Effector memory CD8-positive, alpha-beta T cell (primary cell): ENCODE measurements around the gene TUBA3E.
"Not testable (repeated sequence)": the region's sequence is repeated elsewhere in the genome, so short reads cannot be mapped to it uniquely, and the experiment has no call there.

Experiments
- ATAC-seq: fragments of 150-1000 bp; cut with Tn5 transposase; replicated peaks from 2 replicates; pipeline ENCODE4 v1.10.0; 2021; ENCODE audit warnings: mild to moderate bottlenecking, moderate library complexity
- DNase-seq, 3 experiments: peaks; one replicate each; pipeline ENCODE4 v3.0.0; 2021
- H3K27ac Mint-ChIP-seq, 2 donors: one replicate each; pipeline ENCODE4 v1.8.0; 2022; ENCODE audit warnings: mild to moderate bottlenecking in 2 of 2, mixed read lengths in 2 of 2, moderate library complexity in 2 of 2
- H3K27me3 Mint-ChIP-seq, 2 donors: one replicate each; pipeline ENCODE4 v1.8.0; 2022; ENCODE audit warnings: mixed read lengths in 2 of 2
- H3K36me3 Mint-ChIP-seq: one replicate; pipeline ENCODE4 v1.8.0; 2022; ENCODE audit warnings: mild to moderate bottlenecking, moderate library complexity, mixed read lengths; ENCODE audit not compliant: insufficient read depth
- H3K4me1 Mint-ChIP-seq, 2 donors: one replicate each; pipeline ENCODE4 v1.8.0; 2022; ENCODE audit warnings: low read depth in 2 of 2, mixed read lengths in 2 of 2
- H3K4me3 Mint-ChIP-seq, 2 donors: one replicate each; pipeline ENCODE4 v1.8.0; 2022; ENCODE audit warnings: mild to moderate bottlenecking in 2 of 2, mixed read lengths in 2 of 2, moderate library complexity in 2 of 2
- H3K9me3 Mint-ChIP-seq, 2 donors: one replicate each; pipeline ENCODE4 v1.8.0; 2022; ENCODE audit warnings: mixed read lengths in 2 of 2

TUBA3E gene

DNA sequence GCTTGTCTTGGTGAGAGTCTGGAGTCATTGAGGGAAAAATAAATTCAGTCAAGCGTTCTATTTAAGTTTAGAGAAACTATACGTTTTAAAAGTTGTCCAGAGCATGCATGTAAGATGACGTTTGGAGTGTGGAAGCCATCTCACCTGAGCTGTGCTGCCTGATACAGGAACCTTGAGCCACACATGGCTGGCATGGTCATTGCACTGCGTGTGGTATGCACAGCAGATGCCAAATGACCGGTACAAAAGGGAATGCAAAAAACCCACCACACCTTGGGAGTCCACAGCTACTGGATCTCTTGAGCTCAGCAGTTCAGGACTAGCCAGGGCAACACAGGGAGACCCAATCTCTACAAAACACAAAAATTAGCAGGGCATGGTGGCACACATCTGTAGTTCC lies 11.8 kb downstream of the TUBA3E start:
- Mint-ChIP-seq H3K4me1 (peaks cover under 1 to 11% of the 10 kb centered on the region in 2 donors), H3K36me3 (peaks cover 13% of the 10 kb centered on the region), H3K4me3 (no peak overlapping the region), H3K27me3 (no peaks in the 10 kb centered on the region), H3K9me3 (no peaks in the 10 kb centered on the region), H3K27ac (peak overlapping the region in 1 of 2 donors; percentile 49)
- ATAC-seq (no peak), DNase-seq (no peak)

DNA sequence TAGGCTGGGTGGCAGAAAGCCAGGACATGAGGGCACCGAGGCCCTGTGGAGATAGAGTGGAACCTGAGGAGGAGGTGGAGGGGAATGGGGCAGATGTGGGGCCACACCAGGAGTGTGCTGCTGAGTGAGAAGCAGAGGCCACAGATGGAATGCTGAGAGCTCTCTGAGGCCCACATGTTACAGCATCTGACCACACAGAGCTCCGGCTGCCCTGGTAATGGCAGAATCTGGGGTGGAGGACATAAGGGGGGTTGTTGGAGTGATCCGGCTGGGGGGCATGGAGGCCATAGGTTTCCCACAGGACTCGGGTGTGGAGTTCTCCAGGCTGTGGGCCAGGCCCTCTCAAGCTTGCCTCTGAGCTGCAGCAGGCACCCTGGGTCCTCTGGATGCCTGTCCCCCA lies 12.3 kb downstream of the TUBA3E start:
- DNase-seq (no peak), ATAC-seq (no peak)
- Mint-ChIP-seq H3K27me3 (no peaks in the 10 kb centered on the region), H3K36me3 (peaks cover 15% of the 10 kb centered on the region), H3K4me3 (no peak overlapping the region), H3K4me1 (peaks cover 5 to 15% of the 10 kb centered on the region in 2 donors), H3K27ac (peak overlapping the region in 1 of 2 donors; percentile 49), H3K9me3 (no peaks in the 10 kb centered on the region)

- DNase-seq (no peak), ATAC-seq (no peak)
- Mint-ChIP-seq H3K4me1 (peaks cover 9 to 17% of the 10 kb centered on the region in 2 donors), H3K4me3 (no peak overlapping the region), H3K36me3 (peaks cover 15% of the 10 kb centered on the region), H3K27me3 (no peaks in the 10 kb centered on the region), H3K27ac (peak overlapping the region in 1 of 2 donors; percentile 49), H3K9me3 (no peaks in the 10 kb centered on the region)
Measured at GRCh38 chr2:130185436-130185835, 12.8 kb downstream of the TUBA3E start.

DNA sequence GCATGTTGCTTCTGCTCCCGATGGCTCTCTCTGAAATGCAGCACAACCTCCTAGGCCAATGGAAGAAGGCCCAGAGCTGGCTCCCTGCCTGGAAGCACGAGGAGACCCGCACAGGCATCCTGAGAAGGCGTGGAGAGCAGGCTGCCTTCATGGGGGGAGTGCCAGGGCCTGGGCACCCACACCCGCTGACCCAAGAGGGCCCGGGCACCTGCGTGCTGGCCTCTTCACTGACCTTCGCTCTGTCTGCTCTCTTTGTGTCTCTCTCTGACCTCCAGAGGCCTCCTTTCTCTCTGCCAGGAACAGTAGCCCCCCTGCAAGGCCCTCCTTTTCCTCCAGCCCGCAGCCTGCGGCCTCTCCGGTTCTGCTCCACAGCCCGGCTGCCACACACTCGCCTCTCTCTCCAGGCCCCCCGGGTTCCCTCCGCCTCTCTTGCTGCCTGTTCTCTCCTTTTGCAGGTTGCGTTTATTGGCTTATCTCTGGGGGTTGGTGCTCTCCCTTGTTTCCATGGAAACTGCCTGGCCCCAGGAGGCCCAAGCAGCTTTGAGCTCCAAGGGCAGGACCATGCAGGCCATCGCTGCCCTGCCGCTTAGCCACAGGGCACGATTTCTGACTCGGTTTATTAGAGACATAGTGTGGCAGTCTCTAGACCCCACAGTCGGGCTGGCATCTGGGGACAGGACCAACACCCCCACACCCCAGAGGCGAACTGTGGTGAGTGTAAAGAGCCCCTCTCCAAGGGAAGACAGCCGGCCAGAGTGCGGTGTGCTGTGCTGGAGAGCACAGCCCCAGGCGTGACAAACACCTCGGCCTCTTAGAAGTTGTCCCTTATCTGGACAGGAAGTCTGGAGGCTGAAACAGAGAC lies 14.5 kb downstream of the TUBA3E start:
- Mint-ChIP-seq H3K27me3 (no peaks in the 10 kb centered on the region), H3K9me3 (no peaks in the 10 kb centered on the region), H3K36me3 (peaks cover 16% of the 10 kb centered on the region), H3K27ac (peak overlapping the region; percentile 60 to 88), H3K4me1 (peaks cover 9 to 17% of the 10 kb centered on the region in 2 donors), H3K4me3 (peak overlapping the region; percentile 63 to 76)
- DNase-seq (no peak), ATAC-seq (no peak)

DNA sequence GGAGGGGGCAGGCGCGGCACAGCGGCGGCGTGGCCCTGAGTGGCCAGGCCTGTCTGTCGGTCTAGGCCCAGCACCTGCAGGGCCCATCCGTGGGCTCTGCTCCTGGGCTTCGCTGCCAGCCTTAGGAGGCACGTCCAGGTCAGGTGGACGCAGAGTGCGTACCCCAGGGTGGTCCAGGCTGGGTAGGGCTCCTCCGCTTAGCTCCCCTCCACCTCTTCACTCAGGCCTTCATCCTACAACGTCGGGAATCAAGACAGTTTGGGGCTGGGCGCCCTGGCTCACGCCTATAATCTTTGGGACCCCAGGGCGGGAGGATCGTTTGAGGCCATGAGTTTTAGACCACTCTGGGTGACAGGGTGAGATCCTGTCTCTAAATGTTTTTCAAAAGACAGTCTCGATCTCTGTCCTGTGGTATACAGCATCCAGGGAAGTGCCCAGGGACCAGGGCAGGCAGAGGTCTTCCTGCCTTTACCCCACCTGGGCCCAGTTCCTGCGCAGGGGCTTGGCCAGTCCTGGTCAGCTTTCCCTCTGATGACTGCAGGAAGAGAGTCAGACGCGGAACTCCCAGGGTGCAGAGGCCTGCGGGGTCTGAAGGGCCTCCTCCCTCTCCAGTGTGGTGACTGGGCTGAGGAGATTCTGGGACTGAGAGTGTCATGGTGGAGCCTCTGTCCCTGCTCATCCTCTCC lies 15.3 kb downstream of the TUBA3E start:
- not testable (repeated sequence) for H3K9me3 Mint-ChIP-seq, ATAC-seq, DNase-seq, H3K27me3 Mint-ChIP-seq
- peaks cover 22% of the 10 kb centered on the region for H3K36me3 Mint-ChIP-seq
- H3K27ac Mint-ChIP-seq = peak overlapping the region; percentile 60 to 88
- H3K4me1 Mint-ChIP-seq = peaks cover 11 to 17% of the 10 kb centered on the region in 2 donors
- peak overlapping the region; percentile 63 to 76 for H3K4me3 Mint-ChIP-seq

DNA sequence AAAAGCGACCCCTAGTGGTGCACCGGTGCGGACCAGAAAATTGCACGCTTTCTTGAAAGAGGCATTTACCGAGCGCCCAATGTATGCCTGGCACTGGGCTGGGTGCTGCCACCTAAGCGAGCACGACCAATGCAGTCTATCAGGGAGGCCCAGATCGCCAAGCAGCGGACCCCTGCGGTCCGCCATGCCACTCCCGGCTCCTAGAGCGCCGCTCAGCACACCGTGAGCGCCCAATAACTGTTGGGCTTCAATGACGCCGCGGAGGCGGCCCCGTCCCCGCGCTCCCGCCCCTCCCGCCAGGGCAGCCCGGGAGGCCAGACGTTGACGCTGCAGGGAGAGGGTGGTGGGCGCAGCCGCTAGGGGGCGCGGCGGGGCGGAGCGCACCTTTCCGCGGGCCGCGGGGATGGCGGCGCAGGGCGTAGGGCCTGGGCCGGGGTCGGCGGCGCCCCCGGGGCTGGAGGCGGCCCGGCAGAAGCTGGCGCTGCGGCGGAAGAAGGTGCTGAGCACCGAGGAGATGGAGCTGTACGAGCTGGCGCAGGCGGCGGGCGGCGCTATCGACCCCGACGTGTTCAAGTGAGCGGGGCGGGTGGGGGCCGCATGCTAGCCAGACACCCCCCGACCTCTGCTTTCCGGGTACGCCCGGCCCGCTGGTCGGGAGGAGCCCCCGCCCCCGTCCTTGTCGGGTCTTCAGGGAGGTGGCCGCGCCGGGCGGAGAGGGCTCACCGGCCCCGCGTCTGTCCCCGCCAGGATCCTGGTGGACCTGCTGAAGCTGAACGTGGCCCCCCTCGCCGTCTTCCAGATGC lies 16.2 kb downstream of the TUBA3E start, which contains the start of gene MZT2B:
MZT2B (plus strand) TSS at position 383 of the 803 bp plus-strand sequence; CDS start at position 404, 21 bp downstream.
- peak within 1 kb of the TSS; percentile 88 to 90 for H3K4me3 Mint-ChIP-seq
- H3K9me3 Mint-ChIP-seq, H3K27me3 Mint-ChIP-seq: not testable (repeated sequence)
- DNase-seq (peak; percentile 89 to 91 (median 89)), ATAC-seq (peak; percentile 81)
- peak within 1 kb of the TSS; percentile 95 to 98 for H3K27ac Mint-ChIP-seq
- peaks cover 14 to 18% of the 10 kb centered on the region in 2 donors for H3K4me1 Mint-ChIP-seq
- H3K36me3 Mint-ChIP-seq = peaks cover 22% of the 10 kb centered on the region

GRCh38 chr2:130181325-130181879 lies 16.8 kb downstream of the TUBA3E start, which contains the start of gene SMPD4:
Gene SMPD4, minus strand, starts transcription at chr2:130181602. Its CDS starts 5,010 bp downstream, at chr2:130176592.
- Mint-ChIP-seq H3K36me3 (peaks cover 22% of the 10 kb centered on the region), H3K27me3 (no peaks in the 10 kb centered on the region), H3K4me1 (peaks cover 14 to 18% of the 10 kb centered on the region in 2 donors)

DNA sequence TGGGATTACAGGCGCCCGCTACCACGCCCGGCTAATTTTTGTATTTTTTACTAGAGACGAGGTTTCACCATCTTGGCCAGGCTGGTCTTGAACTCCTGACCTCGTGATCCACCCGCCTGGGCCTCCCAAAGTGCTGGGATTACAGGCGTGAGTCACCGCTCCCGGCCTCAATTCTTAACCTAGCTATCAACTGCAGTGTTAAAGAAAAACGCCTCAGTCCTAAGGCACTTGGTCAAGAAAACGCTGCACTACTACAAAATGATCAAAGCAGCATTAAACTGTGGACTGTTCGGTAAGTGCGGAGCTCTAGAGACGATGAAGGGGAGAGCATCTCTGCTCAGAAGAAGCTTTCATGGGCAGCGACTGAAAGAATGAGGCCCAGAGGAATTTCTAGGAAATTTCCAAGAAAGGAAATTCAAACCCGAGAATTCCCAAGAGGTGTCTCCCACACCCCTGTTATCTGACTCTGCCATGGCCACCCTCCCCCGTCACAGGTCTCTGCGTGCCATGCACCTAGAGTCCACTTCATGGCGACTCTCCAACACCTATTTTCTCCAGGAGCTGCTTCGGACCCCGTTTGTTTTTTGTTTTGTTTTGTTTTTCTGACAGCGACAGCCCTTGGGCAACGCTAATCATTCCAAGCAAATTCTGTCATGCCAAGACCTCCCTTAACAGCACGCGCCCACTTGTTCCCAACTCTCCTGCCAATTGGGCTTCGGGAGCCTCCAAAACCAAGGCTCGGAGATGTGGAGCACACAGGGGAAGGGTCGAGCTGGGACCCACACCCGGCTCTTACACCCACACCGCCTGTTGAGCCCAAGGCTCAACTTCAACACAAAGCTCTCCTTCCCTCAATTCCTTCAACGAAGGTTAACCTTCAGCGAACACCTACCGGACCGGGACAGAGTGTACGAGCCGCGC lies 17.6 kb downstream of the TUBA3E start:
- Mint-ChIP-seq H3K4me1 (peaks cover 14 to 16% of the 10 kb centered on the region in 2 donors), H3K27ac (peak overlapping the region; percentile 95 to 98), H3K36me3 (peaks cover 28% of the 10 kb centered on the region), H3K4me3 (peak overlapping the region; percentile 88 to 90)
- not testable (repeated sequence) for ATAC-seq, H3K9me3 Mint-ChIP-seq, DNase-seq, H3K27me3 Mint-ChIP-seq

More at GRCh38 chr2:130181325-130181879, 16.8 kb downstream of the TUBA3E start, which contains the start of gene SMPD4:
- peak within 1 kb of the TSS; percentile 95 to 98 for H3K27ac Mint-ChIP-seq
- DNase-seq = peak; percentile 98 to 99 (median 98)
- H3K9me3 Mint-ChIP-seq = no peaks in the 10 kb centered on the region
- peak within 1 kb of the TSS; percentile 88 to 90 for H3K4me3 Mint-ChIP-seq
- peak; percentile 70 for ATAC-seq

- not testable (repeated sequence) for H3K4me1 Mint-ChIP-seq, H3K9me3 Mint-ChIP-seq, ATAC-seq, H3K27ac Mint-ChIP-seq, H3K27me3 Mint-ChIP-seq, DNase-seq, H3K4me3 Mint-ChIP-seq
- peaks cover 58% of the 10 kb centered on the region for H3K36me3 Mint-ChIP-seq
Measured at GRCh38 chr2:130174866-130175265, 23.4 kb downstream of the TUBA3E start.

DNA sequence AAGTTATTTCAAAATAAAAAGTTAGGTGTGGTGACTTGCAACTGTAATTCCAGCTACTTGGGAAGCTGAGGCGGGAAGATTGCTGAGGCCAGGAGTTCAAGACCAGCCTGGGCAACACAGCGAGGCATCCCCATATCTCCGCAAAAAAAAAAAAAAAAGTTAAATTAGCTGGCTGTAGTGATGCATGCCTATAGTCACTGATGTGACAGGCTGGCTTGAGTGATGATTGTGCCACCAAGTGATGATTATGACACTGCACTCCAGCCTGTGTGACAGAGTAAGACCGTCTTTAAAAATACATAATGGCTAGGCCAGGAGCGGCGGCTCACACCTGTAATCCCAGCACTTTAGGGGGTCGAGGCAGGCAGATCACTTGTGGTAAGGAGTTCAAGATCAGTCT lies 28.3 kb downstream of the TUBA3E start:
- no peak overlapping the region for H3K27ac Mint-ChIP-seq
- ATAC-seq (no peak), DNase-seq (no peak)
- peaks cover 75% of the 10 kb centered on the region for H3K36me3 Mint-ChIP-seq
- H3K27me3 Mint-ChIP-seq = no peaks in the 10 kb centered on the region
- no peaks in the 10 kb centered on the region for H3K9me3 Mint-ChIP-seq
- H3K4me1 Mint-ChIP-seq = no peaks in the 10 kb centered on the region
- no peak overlapping the region for H3K4me3 Mint-ChIP-seq

GRCh38 chr2:130169163-130169562 lies 29.1 kb downstream of the TUBA3E start:
- not testable (repeated sequence) for H3K4me1 Mint-ChIP-seq, ATAC-seq
- H3K36me3 Mint-ChIP-seq = peaks cover 75% of the 10 kb centered on the region

DNA sequence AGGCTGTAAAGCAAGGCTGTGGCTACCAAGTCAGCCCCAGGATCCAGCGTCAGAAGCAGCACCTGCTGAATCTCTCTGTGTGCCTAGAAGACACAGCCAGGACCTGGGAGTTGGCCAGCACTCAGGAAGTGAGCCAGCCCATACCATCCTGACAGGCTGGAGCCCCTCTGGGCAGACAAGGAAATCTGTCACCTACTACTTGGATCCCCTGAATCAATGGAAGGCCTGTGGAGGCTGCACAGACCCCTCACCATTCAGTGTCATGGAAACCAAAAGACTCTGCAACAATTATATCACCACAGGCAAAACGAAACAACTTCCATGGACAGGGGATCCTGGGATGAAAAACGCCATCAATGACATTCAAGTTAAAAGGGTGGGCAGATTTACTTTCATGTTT lies 31.6 kb downstream of the TUBA3E start:
- H3K36me3 Mint-ChIP-seq = peaks cover 66% of the 10 kb centered on the region
- H3K9me3 Mint-ChIP-seq, DNase-seq, H3K4me1 Mint-ChIP-seq, ATAC-seq, H3K4me3 Mint-ChIP-seq, H3K27ac Mint-ChIP-seq, H3K27me3 Mint-ChIP-seq: not testable (repeated sequence)

More at GRCh38 chr2:130169163-130169562, 29.1 kb downstream of the TUBA3E start:
- not testable (repeated sequence) for H3K27me3 Mint-ChIP-seq, DNase-seq, H3K4me3 Mint-ChIP-seq, H3K9me3 Mint-ChIP-seq
- peak overlapping the region in 1 of 2 donors; percentile 46 for H3K27ac Mint-ChIP-seq
